GM13977 (cell line): ENCODE results near the gene METTL27.

Source experiments
- DNase-seq: peaks from one replicate; pipeline ENCODE4 v3.0.0; 2012; ENCODE audit warnings: low spot score
- CTCF ChIP-seq: IDR thresholded peaks from 2 replicates; pipeline ENCODE4 v1.5.1; 2012; ENCODE audit warnings: mild to moderate bottlenecking, control low read depth; ENCODE audit not compliant: insufficient read depth; ENCODE audit errors: extremely low read depth, missing control alignments
- in situ Hi-C: fragments of 300-500 bp; cut with MboI; formaldehyde crosslinking; loops from one replicate; pipeline ENCODE4 v1.12.0; 2022; ENCODE audit warnings: low sequenced_read_pairs, low pct_unique_long_range_greater_than_20kb, mixed read lengths, inconsistent platforms; ENCODE audit not compliant: unreplicated experiment

METTL27 gene

GRCh38 chr7:73876973-73877372 lies 34.7 kb upstream of the METTL27 start:
- no peak for TF ChIP-seq CTCF
- no peak for DNase-seq
- in situ Hi-C loops, result no loop called here

- TF ChIP-seq CTCF, result no peak
- no peak for DNase-seq
- in situ Hi-C loops, result no loop called here
Observed at GRCh38 chr7:73876361-73876760, 34.0 kb upstream of the METTL27 start.

GRCh38 chr7:73872056-73872908 lies 30.0 kb upstream of the METTL27 start:
- DNase-seq, result no peak
- TF ChIP-seq CTCF, result no peak
- in situ Hi-C loops, result loop anchor here (25.0 kb wide), 1 partner anchor 260 kb away; the partner anchor contains the start of gene MLXIPL

- DNase-seq, result no peak
- no peak for TF ChIP-seq CTCF
- in situ Hi-C loops, result loop anchor here (25.0 kb wide), 1 partner anchor 259 kb away; the partner anchor contains the start of gene MLXIPL
Observed at GRCh38 chr7:73871163-73872011, 29.1 kb upstream of the METTL27 start.

GRCh38 chr7:73870041-73870492 lies 27.8 kb upstream of the METTL27 start:
- DNase-seq, result no peak
- in situ Hi-C loops, result loop anchor here (25.0 kb wide), 1 partner anchor 258 kb away; the partner anchor contains the start of gene MLXIPL
- no peak for TF ChIP-seq CTCF

- no peak for TF ChIP-seq CTCF
- in situ Hi-C loops, result loop anchor here (25.0 kb wide), 1 partner anchor 257 kb away; the partner anchor contains the start of gene MLXIPL
- DNase-seq, result no peak
Observed at GRCh38 chr7:73869011-73869798, 26.9 kb upstream of the METTL27 start.
